ENCODE measurements around the gene SUPT5H.

SUPT5H gene

DNA sequence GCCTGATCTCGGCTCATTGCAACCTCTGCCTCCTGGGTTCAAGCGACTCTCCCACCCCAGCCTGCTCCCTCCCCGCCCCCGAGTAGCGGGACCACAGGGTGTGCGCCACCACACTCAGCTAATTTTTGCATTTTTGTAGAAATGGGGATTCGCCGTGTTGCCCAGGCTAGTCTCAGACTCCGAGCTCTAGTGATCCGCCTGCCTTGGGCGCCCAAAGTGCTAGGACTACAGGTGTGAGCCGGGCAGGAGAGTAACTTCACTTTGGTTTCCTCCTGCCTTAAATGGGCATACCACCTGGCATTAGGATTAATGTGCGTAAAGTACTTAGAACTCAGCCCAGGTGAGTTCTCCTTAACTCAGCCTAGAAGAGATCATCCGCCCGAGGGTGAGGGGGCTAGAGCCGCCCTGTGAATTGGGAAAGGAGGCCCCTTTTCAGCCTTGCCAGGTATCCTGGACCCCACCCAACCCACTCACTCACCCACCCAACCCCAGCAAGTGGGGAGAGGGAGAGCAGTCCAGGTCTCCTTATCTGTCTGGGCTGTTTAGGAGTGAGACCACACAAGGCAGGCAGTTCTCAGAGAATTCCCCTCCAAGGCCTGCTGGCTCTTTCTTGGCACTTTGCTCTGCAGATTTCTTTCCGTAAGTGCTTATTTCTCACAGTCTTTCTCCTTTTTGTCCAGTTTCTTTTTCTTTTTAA lies 40.0 kb upstream of the SUPT5H start:
- Histone ChIP-seq H3K27me3 (ENCODE audit: insufficient read depth, low read depth, severe bottlenecking) (no peaks in the 10 kb centered on the region), H3K9me3 (ENCODE audit: severe bottlenecking) (no peaks in the 10 kb centered on the region), H3K27ac (no peak overlapping the region), H3K36me3 (no peaks in the 10 kb centered on the region), H3K4me3 (ENCODE audit: low read depth, low read length) (no peak overlapping the region)
- DNase-seq = no peak
- TF ChIP-seq, protein P1, sequence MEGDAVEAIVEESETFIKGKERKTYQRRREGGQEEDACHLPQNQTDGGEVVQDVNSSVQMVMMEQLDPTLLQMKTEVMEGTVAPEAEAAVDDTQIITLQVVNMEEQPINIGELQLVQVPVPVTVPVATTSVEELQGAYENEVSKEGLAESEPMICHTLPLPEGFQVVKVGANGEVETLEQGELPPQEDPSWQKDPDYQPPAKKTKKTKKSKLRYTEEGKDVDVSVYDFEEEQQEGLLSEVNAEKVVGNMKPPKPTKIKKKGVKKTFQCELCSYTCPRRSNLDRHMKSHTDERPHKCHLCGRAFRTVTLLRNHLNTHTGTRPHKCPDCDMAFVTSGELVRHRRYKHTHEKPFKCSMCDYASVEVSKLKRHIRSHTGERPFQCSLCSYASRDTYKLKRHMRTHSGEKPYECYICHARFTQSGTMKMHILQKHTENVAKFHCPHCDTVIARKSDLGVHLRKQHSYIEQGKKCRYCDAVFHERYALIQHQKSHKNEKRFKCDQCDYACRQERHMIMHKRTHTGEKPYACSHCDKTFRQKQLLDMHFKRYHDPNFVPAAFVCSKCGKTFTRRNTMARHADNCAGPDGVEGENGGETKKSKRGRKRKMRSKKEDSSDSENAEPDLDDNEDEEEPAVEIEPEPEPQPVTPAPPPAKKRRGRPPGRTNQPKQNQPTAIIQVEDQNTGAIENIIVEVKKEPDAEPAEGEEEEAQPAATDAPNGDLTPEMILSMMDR (IDR thresholded peaks at IDR 0.05; ENCODE audit: low read depth, low read length) = no peak

DNA sequence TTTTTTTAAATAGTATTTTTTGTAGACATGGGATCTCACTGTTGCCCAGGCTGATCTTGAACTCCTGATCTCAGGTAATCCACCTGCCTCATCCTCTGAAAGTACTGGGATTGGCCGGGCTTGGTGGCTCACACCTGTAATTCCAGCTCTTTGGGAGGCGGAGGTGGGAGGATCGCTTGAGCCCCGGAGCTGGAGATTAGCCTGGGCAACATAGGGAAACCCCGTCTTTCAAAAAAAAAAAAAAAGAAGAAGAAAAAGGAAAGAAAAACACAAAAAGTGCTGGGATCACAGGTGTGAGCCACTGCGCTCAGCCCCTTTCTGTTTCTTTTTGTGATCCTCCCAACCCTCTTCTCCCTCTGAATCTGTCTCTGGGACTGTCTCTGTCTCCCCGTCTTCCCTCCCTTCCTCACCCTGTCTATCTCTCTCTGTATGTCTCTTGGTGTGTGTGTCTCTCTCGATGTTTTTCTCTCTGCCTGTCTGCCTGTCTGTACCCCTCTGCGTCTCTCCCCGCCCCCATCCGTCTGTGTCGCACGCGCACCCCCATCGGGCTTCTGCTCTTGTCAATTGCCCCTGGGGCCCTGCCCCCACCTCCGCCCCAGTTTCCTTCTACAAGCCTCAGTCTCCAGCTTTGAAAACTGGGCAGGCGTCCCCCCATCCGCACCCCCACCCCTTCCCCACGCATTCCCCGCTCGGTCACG lies 39.3 kb upstream of the SUPT5H start:
- H3K4me3 ChIP-seq (ENCODE audit: low read depth, low read length) = peak overlapping the region; percentile 74
- H3K36me3 ChIP-seq = no peaks in the 10 kb centered on the region
- H3K9me3 ChIP-seq (ENCODE audit: severe bottlenecking) = no peaks in the 10 kb centered on the region
- DNase-seq = peak; percentile 55
- H3K27ac ChIP-seq = no peak overlapping the region
- H3K27me3 ChIP-seq (ENCODE audit: insufficient read depth, low read depth, severe bottlenecking) = no peaks in the 10 kb centered on the region
- TF ChIP-seq, protein P1 (IDR thresholded peaks at IDR 0.05; ENCODE audit: low read depth, low read length) = no peak

DNA sequence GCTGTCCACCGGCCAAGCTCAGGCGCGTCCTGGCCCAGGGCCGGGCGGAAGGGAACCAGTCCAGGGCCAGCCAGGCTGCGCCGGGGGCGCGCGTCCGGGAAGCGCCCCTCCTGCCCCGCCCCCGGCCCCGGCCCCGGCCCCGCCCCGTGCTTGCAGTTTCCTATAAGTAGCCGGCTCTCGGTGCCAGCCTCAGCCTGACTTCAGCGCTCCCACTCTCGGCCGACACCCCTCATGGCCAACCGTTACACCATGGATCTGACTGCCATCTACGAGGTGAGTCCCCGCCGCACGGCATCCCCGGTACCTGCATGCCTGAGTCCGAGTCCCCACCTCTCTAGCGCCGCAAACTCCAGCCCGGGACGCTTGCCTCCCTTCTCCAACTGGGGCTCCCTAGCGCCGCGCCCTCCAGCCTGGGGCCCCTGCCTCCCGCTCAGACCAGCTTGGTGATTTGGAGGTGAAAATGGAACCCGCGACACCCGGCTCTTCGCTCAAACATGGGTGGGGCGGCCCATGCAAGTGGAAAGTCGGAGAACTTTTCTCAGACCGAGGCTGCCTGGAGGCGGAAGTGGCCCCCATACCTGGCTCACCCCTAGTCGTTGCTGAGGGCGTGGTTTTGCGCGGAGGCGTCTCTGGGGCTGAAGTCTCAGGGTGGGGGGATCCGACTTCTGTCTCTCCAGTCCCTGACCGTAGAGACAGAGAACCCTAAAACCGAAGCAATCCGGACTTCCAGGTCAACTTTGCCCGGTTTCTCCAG lies 38.5 kb upstream of the SUPT5H start, which contains the start of gene ZFP36:
Gene ZFP36, plus strand, starts transcription at position 192 of the 754 bp plus-strand sequence. Its CDS starts 58 bp downstream, at position 250.
- TF ChIP-seq, protein P1 (IDR thresholded peaks at IDR 0.05; ENCODE audit: low read depth, low read length) = no peak
- Histone ChIP-seq H3K27me3 (ENCODE audit: insufficient read depth, low read depth, severe bottlenecking) (no peaks in the 10 kb centered on the region), H3K36me3 (no peaks in the 10 kb centered on the region), H3K27ac (no peak within 1 kb of the TSS), H3K9me3 (ENCODE audit: severe bottlenecking) (no peaks in the 10 kb centered on the region), H3K4me3 (ENCODE audit: low read depth, low read length) (peak within 1 kb of the TSS; percentile 74)
- peak; percentile 72 for DNase-seq

DNA sequence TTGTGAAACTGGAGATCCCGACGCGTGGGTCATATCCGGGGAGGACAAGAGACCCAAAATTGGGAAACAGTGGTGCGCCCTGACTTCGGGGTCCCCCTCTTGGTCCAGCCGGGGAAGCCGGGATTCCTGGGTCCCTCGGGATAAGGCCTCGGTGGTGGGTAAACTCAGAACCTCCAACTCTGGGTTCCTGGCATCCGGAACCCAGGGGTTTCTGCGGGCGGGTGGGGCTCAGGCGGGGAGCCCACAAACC lies 38.0 kb upstream of the SUPT5H start:
- TF ChIP-seq, protein P1 (IDR thresholded peaks at IDR 0.05; ENCODE audit: low read depth, low read length) = no peak
- Histone ChIP-seq H3K9me3 (ENCODE audit: severe bottlenecking) (no peaks in the 10 kb centered on the region), H3K4me3 (ENCODE audit: low read depth, low read length) (peak overlapping the region; percentile 74), H3K36me3 (no peaks in the 10 kb centered on the region), H3K27ac (no peak overlapping the region), H3K27me3 (ENCODE audit: insufficient read depth, low read depth, severe bottlenecking) (no peaks in the 10 kb centered on the region)
- no peak for DNase-seq

DNA sequence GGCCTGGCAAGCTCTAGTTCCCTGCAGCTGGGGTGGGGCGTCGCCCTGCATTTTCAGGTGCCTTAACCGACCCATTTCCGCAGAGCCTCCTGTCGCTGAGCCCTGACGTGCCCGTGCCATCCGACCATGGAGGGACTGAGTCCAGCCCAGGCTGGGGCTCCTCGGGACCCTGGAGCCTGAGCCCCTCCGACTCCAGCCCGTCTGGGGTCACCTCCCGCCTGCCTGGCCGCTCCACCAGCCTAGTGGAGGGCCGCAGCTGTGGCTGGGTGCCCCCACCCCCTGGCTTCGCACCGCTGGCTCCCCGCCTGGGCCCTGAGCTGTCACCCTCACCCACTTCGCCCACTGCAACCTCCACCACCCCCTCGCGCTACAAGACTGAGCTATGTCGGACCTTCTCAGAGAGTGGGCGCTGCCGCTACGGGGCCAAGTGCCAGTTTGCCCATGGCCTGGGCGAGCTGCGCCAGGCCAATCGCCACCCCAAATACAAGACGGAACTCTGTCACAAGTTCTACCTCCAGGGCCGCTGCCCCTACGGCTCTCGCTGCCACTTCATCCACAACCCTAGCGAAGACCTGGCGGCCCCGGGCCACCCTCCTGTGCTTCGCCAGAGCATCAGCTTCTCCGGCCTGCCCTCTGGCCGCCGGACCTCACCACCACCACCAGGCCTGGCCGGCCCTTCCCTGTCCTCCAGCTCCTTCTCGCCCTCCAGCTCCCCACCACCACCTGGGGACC lies 37.6 kb upstream of the SUPT5H start:
- no peak for DNase-seq
- H3K27ac ChIP-seq = no peak overlapping the region
- no peaks in the 10 kb centered on the region for H3K27me3 ChIP-seq (ENCODE audit: insufficient read depth, low read depth, severe bottlenecking)
- no peak overlapping the region for H3K4me3 ChIP-seq (ENCODE audit: low read depth, low read length)
- TF ChIP-seq, protein P1 (IDR thresholded peaks at IDR 0.05; ENCODE audit: low read depth, low read length) = no peak
- no peaks in the 10 kb centered on the region for H3K36me3 ChIP-seq
- no peaks in the 10 kb centered on the region for H3K9me3 ChIP-seq (ENCODE audit: severe bottlenecking)
